ENCODE results near the gene HDAC4.

GRCh38 chr2:239163688-239164334, 237.0 kb downstream of the HDAC4 start:
- TF ChIP-seq CTCF (IDR thresholded peaks at IDR 0.05) (no peak), POLR2A (IDR thresholded peaks at IDR 0.05) (no peak)
